ENCODE results near the gene PXN.

PXN gene

GRCh38 chr12:120228291-120229070, 37.0 kb downstream of the PXN start:
- Histone ChIP-seq H4K8ac (ENCODE audit: low read length) (peak overlapping the region; percentile 92), H2BK120ac (ENCODE audit: low read depth, low read length) (peak overlapping the region; percentile 90), H2AK5ac (ENCODE audit: low read length, severe bottlenecking) (peak overlapping the region; percentile 98), H2AFZ (ENCODE audit: low read depth, low read length) (no peak overlapping the region), H2BK12ac (ENCODE audit: low read length in 2 of 2) (peak overlapping the region in 1 of 2 experiments; percentile 97), H3K9ac (ENCODE audit: low read length) (peak overlapping the region; percentile 89), H3K18ac (ENCODE audit: low read depth in 1 of 2, low read length in 2 of 2) (peak overlapping the region; percentile 97), H2BK5ac (ENCODE audit: low read depth, low read length, poor library complexity, severe bottlenecking) (peak overlapping the region; percentile 54), H3K36me3 (ENCODE audit: control insufficient read depth in 1 of 2, insufficient read depth in 2 of 2, low read depth in 1 of 2, low read length in 2 of 2) (peaks cover 23 to 25% of the 10 kb centered on the region in 2 experiments), H3K23ac (ENCODE audit: low read length in 2 of 2) (peak overlapping the region in 1 of 2 experiments; percentile 90), H4K91ac (ENCODE audit: low read length) (peak overlapping the region; percentile 92), H2BK15ac (ENCODE audit: low read depth, poor library complexity, severe bottlenecking) (peak overlapping the region; percentile 6), H3K4ac (ENCODE audit: low read depth in 1 of 2, low read length in 2 of 2) (peak overlapping the region; percentile 54 to 83), H3K4me3 (ENCODE audit: insufficient read depth in 1 of 2, low read depth in 1 of 2, low read length in 2 of 2) (peak overlapping the region in 1 of 2 experiments; percentile 57), H3K27me3 (ENCODE audit: control insufficient read depth in 1 of 2, insufficient read depth in 1 of 2, low read length in 2 of 2) (no peaks in the 10 kb centered on the region), H3K79me1 (replicated peaks; ENCODE audit: low read length, poor library complexity, severe bottlenecking) (peaks cover 13% of the 10 kb centered on the region), H3K4me1 (ENCODE audit: control insufficient read depth, insufficient read depth, low read depth, low read length) (peaks cover 80% of the 10 kb centered on the region), H3K14ac (ENCODE audit: low read length in 2 of 2) (peak overlapping the region in 1 of 2 experiments; percentile 96), H3K9me3 (ENCODE audit: control insufficient read depth, low read length) (no peaks in the 10 kb centered on the region), H3K4me2 (ENCODE audit: low read length, poor library complexity, severe bottlenecking) (peak overlapping the region; percentile 44), H3K27ac (ENCODE audit: low read length, poor library complexity, severe bottlenecking) (peak overlapping the region; percentile 96)
- DNase-seq, result peak; percentile 84
- 15% methylated on average over 22 of the region's 23 CpGs for WGBS

- no peak overlapping the region for H2BK5ac ChIP-seq (ENCODE audit: low read depth, low read length, poor library complexity, severe bottlenecking)
- no peak overlapping the region for H2BK12ac ChIP-seq (ENCODE audit: low read length in 2 of 2)
- H3K4me2 ChIP-seq (ENCODE audit: low read length, poor library complexity, severe bottlenecking), result no peak overlapping the region
- H3K36me3 ChIP-seq (ENCODE audit: control insufficient read depth in 1 of 2, insufficient read depth in 2 of 2, low read depth in 1 of 2, low read length in 2 of 2), result peaks cover 26 to 30% of the 10 kb centered on the region in 2 experiments
- H3K27me3 ChIP-seq (ENCODE audit: control insufficient read depth in 1 of 2, insufficient read depth in 1 of 2, low read length in 2 of 2), result no peaks in the 10 kb centered on the region
- no peak overlapping the region for H2AFZ ChIP-seq (ENCODE audit: low read depth, low read length)
- H3K4me3 ChIP-seq (ENCODE audit: insufficient read depth in 1 of 2, low read depth in 1 of 2, low read length in 2 of 2), result peak overlapping the region in 1 of 2 experiments; percentile 57
- peak overlapping the region in 1 of 2 experiments; percentile 13 for H3K4ac ChIP-seq (ENCODE audit: low read depth in 1 of 2, low read length in 2 of 2)
- DNase-seq, result no peak
- peak overlapping the region; percentile 89 for H3K9ac ChIP-seq (ENCODE audit: low read length)
- peaks cover 76% of the 10 kb centered on the region for H3K4me1 ChIP-seq (ENCODE audit: control insufficient read depth, insufficient read depth, low read depth, low read length)
- peaks cover 15% of the 10 kb centered on the region for H3K79me1 ChIP-seq (replicated peaks; ENCODE audit: low read length, poor library complexity, severe bottlenecking)
- H3K27ac ChIP-seq (ENCODE audit: low read length, poor library complexity, severe bottlenecking), result peak overlapping the region; percentile 96
- no peaks in the 10 kb centered on the region for H3K9me3 ChIP-seq (ENCODE audit: control insufficient read depth, low read length)
- H3K18ac ChIP-seq (ENCODE audit: low read depth in 1 of 2, low read length in 2 of 2), result peak overlapping the region in 1 of 2 experiments; percentile 73
- no peak overlapping the region for H4K91ac ChIP-seq (ENCODE audit: low read length)
- H3K14ac ChIP-seq (ENCODE audit: low read length in 2 of 2), result no peak overlapping the region
- peak overlapping the region; percentile 27 for H2AK5ac ChIP-seq (ENCODE audit: low read length, severe bottlenecking)
- 40% methylated on average over 3 of the region's 3 CpGs for WGBS
- no peak overlapping the region for H2BK15ac ChIP-seq (ENCODE audit: low read depth, poor library complexity, severe bottlenecking)
- H2BK120ac ChIP-seq (ENCODE audit: low read depth, low read length), result no peak overlapping the region
- peak overlapping the region; percentile 81 for H4K8ac ChIP-seq (ENCODE audit: low read length)
- no peak overlapping the region for H3K23ac ChIP-seq (ENCODE audit: low read length in 2 of 2)
Observed at GRCh38 chr12:120228041-120228290, 37.6 kb downstream of the PXN start.

- peaks cover 20% of the 10 kb centered on the region for H3K79me1 ChIP-seq (replicated peaks; ENCODE audit: low read length, poor library complexity, severe bottlenecking)
- H4K91ac ChIP-seq (ENCODE audit: low read length), result no peak overlapping the region
- no peak overlapping the region for H3K4me2 ChIP-seq (ENCODE audit: low read length, poor library complexity, severe bottlenecking)
- peak overlapping the region; percentile 5 for H4K8ac ChIP-seq (ENCODE audit: low read length)
- H3K4me1 ChIP-seq (ENCODE audit: control insufficient read depth, insufficient read depth, low read depth, low read length), result peaks cover 72% of the 10 kb centered on the region
- no peak overlapping the region for H3K18ac ChIP-seq (ENCODE audit: low read depth in 1 of 2, low read length in 2 of 2)
- H2AK5ac ChIP-seq (ENCODE audit: low read length, severe bottlenecking), result peak overlapping the region; percentile 11
- peak overlapping the region; percentile 96 for H3K27ac ChIP-seq (ENCODE audit: low read length, poor library complexity, severe bottlenecking)
- no peak overlapping the region for H2BK5ac ChIP-seq (ENCODE audit: low read depth, low read length, poor library complexity, severe bottlenecking)
- no peak overlapping the region for H3K14ac ChIP-seq (ENCODE audit: low read length in 2 of 2)
- H3K4me3 ChIP-seq (ENCODE audit: insufficient read depth in 1 of 2, low read depth in 1 of 2, low read length in 2 of 2), result peak overlapping the region in 1 of 2 experiments; percentile 57
- no peaks in the 10 kb centered on the region for H3K9me3 ChIP-seq (ENCODE audit: control insufficient read depth, low read length)
- H2BK120ac ChIP-seq (ENCODE audit: low read depth, low read length), result no peak overlapping the region
- H2BK15ac ChIP-seq (ENCODE audit: low read depth, poor library complexity, severe bottlenecking), result no peak overlapping the region
- peaks cover 31 to 35% of the 10 kb centered on the region in 2 experiments for H3K36me3 ChIP-seq (ENCODE audit: control insufficient read depth in 1 of 2, insufficient read depth in 2 of 2, low read depth in 1 of 2, low read length in 2 of 2)
- H2BK12ac ChIP-seq (ENCODE audit: low read length in 2 of 2), result no peak overlapping the region
- DNase-seq, result no peak
- no peak overlapping the region for H3K23ac ChIP-seq (ENCODE audit: low read length in 2 of 2)
- WGBS, result 89% methylated on average over 7 of the region's 8 CpGs
- H3K9ac ChIP-seq (ENCODE audit: low read length), result peak overlapping the region; percentile 89
- no peak overlapping the region for H2AFZ ChIP-seq (ENCODE audit: low read depth, low read length)
- peak overlapping the region in 1 of 2 experiments; percentile 30 for H3K4ac ChIP-seq (ENCODE audit: low read depth in 1 of 2, low read length in 2 of 2)
- H3K27me3 ChIP-seq (ENCODE audit: control insufficient read depth in 1 of 2, insufficient read depth in 1 of 2, low read length in 2 of 2), result no peaks in the 10 kb centered on the region
Observed at GRCh38 chr12:120227233-120228040, 38.1 kb downstream of the PXN start.

Data from mesenchymal stem cell (in vitro differentiated cells and primary cell).